HFFc6 (cell line): ENCODE data around the gene DENND1C. TPM values are rescaled to one million over a fixed set of nuclear protein-coding genes. Genes with fewer than 3 reads are reported as not detected.

Experiments
- DNase-seq: peaks from one replicate; pipeline ENCODE4 v3.0.0-alpha.2; 2018
- H3K27ac Mint-ChIP-seq: 2 replicates; pipeline ENCODE4 v1.8.0; 2020; ENCODE audit warnings: mild to moderate bottlenecking, mixed read lengths
- H3K27me3 Mint-ChIP-seq: 2 replicates; pipeline ENCODE4 v1.8.0; 2021; ENCODE audit warnings: mild to moderate bottlenecking, moderate library complexity, mixed read lengths; ENCODE audit not compliant: insufficient read depth
- H3K36me3 Mint-ChIP-seq: 2 replicates; pipeline ENCODE4 v1.8.0; 2021; ENCODE audit warnings: low read depth, mixed read lengths
- H3K4me1 Mint-ChIP-seq: 2 replicates; pipeline ENCODE4 v1.8.0; 2020; ENCODE audit warnings: low read depth, mixed read lengths
- H3K4me3 Mint-ChIP-seq: 2 replicates; pipeline ENCODE4 v1.8.0; 2020; ENCODE audit warnings: mild to moderate bottlenecking, moderate library complexity, mixed read lengths
- H3K9me3 Mint-ChIP-seq: 2 replicates; pipeline ENCODE4 v1.8.0; 2020; ENCODE audit warnings: mild to moderate bottlenecking, mixed read lengths
- total RNA-seq, 6 experiments: library from RNA; stranded (reverse); fragmentation: NEBNext Ultra II Directional; extraction: Animal tissue kit (Norgen Biotek cat#: 25700); gene quantifications; 2 replicates in 1 of 6; 3 replicates in 5 of 6; pipeline ENCODE4 v1.2.3, GENCODE V29; 2021
- TF ChIP-seq, protein P1 (sequence below): fragments of 200-600 bp; sonication (generic); IDR thresholded peaks from 2 replicates; pipeline ENCODE4 v1.5.0; 2021; ENCODE audit warnings: antibody characterized with exemption, mild to moderate bottlenecking

The DENND1C gene
- total RNA-seq, 6 experiments from 2014 or later, result not detected

DNA sequence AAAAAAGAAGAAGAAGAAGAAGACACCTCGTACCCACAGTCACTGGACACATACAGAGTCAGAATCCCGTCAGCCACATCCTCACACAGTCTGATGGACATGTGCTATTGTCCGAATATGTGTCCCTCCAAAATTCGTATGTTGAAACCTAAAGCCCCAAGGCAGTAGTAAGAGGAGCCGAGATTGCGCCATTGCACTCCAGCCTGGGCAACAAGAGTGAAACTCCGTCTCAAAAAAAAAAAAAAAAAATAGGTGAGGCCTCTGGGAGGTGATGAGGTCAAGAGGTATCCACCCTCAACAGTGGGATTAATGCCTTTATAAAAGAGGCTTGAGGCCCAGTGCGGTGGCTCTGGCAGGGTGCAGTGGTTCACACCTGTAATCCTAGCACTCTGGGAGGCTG is 2.6 kb upstream of the DENND1C start:
- Mint-ChIP-seq H3K4me3 (no peak overlapping the region), H3K27me3 (peaks cover 19% of the 10 kb centered on the region), H3K4me1 (no peaks in the 10 kb centered on the region), H3K27ac (no peak overlapping the region), H3K9me3 (no peaks in the 10 kb centered on the region), H3K36me3 (no peaks in the 10 kb centered on the region)
- TF ChIP-seq, protein P1, sequence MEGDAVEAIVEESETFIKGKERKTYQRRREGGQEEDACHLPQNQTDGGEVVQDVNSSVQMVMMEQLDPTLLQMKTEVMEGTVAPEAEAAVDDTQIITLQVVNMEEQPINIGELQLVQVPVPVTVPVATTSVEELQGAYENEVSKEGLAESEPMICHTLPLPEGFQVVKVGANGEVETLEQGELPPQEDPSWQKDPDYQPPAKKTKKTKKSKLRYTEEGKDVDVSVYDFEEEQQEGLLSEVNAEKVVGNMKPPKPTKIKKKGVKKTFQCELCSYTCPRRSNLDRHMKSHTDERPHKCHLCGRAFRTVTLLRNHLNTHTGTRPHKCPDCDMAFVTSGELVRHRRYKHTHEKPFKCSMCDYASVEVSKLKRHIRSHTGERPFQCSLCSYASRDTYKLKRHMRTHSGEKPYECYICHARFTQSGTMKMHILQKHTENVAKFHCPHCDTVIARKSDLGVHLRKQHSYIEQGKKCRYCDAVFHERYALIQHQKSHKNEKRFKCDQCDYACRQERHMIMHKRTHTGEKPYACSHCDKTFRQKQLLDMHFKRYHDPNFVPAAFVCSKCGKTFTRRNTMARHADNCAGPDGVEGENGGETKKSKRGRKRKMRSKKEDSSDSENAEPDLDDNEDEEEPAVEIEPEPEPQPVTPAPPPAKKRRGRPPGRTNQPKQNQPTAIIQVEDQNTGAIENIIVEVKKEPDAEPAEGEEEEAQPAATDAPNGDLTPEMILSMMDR, result no peak
- no peak for DNase-seq

DNA sequence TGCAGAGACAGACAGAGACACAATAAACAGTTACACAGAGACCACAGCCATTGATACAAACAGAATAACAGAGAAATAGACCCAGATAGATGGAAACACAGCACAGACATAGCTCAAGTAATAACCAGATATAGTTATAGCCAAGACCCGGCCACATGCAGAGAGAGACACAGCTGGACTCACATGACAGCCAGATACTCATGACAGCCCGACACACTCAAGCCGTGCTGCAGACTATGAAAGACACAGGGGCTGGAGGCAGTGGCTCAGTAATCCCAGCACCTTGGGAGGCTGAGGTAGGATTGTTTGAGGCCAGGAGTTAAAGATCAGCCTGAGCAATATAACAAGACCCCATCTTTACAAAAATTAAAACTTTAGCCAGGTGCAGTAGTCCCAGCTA is 1.6 kb upstream of the DENND1C start:
- Mint-ChIP-seq H3K9me3 (no peaks in the 10 kb centered on the region), H3K4me3 (no peak overlapping the region), H3K27me3 (peaks cover 17% of the 10 kb centered on the region), H3K4me1 (no peaks in the 10 kb centered on the region), H3K27ac (no peak overlapping the region), H3K36me3 (no peaks in the 10 kb centered on the region)
- TF ChIP-seq, protein P1, result no peak
- DNase-seq, result no peak

DNA sequence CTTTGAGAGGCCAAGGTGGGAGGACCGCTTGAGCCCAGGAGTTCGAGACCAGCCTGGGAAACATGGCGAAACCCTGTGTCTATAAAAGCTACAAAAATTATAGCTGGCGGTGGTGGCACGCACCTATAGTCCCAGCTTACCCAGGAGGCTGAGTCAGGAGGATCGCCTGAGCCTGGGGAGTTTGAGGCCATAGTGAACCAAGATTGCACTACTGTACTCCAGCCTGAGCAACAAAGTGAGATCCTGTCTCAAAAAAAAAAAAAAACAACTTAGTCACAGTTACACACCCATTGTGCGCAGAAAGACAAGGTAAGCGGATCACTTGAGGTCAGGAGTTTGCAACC is 728 bp upstream of the DENND1C start:
- no peak for DNase-seq
- no peaks in the 10 kb centered on the region for H3K9me3 Mint-ChIP-seq
- TF ChIP-seq, protein P1, result no peak
- no peaks in the 10 kb centered on the region for H3K36me3 Mint-ChIP-seq
- H3K4me3 Mint-ChIP-seq, result no peak overlapping the region
- H3K27ac Mint-ChIP-seq, result no peak overlapping the region
- no peaks in the 10 kb centered on the region for H3K4me1 Mint-ChIP-seq
- peaks cover 17% of the 10 kb centered on the region for H3K27me3 Mint-ChIP-seq

DNA sequence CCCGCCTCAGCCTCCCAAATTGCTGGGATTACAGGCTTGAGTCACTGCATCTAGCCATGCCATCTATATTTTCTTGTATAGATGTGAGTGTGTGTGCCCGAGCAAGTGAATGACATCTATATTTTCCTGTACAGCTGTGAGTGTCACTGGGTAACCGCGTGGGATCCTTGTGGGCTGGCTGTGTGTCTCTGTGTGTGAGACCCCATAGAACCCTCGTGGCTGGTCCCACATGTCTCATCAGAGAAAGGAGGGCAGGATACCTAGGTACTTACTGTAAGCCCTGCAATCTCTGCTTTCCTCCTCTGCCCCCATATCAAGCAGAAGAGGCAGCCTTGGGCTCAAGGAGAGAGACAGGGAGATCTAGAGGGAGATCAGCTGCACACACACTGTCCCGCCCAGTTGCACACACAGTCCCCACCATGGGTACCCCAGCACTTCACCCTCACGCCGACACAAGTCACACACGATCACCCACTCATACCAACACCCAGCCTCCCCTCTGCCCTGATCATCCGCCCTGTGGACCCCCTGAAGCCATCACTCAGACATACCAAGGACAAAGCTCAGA is 655 bp downstream of the DENND1C start:
- no peaks in the 10 kb centered on the region for H3K4me1 Mint-ChIP-seq
- TF ChIP-seq, protein P1, result no peak
- no peaks in the 10 kb centered on the region for H3K36me3 Mint-ChIP-seq
- H3K27ac Mint-ChIP-seq, result no peak overlapping the region
- no peak for DNase-seq
- no peaks in the 10 kb centered on the region for H3K9me3 Mint-ChIP-seq
- H3K27me3 Mint-ChIP-seq, result peaks cover 21% of the 10 kb centered on the region
- no peak overlapping the region for H3K4me3 Mint-ChIP-seq

DNA sequence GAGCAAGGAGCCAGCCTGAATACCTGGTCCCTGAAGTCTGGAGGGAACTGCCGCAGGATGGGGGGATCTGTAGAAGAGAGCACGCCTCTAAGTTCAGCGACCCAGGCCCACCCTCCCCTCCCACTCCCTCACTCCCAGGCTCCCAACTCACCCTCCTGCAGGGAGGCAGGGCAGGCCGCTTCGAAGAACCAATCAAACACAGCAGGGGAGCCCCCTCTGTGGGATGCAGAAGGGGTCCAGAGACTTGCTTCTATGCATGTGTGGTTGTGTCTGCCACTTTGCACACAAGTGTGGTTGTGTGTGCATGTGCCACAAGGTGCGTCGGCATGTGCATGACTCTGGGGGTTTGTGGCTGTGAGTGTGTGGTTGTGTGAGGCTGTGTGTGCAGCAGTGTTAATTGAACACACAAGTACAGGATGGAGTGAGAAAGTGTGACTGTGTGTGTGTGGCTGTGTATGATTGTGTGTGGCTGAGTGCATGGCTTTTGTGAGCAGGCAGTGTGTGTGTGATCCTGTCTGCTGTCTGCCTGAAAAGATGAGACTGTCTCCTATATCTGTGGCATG is 1.7 kb downstream of the DENND1C start:
- Mint-ChIP-seq H3K36me3 (no peaks in the 10 kb centered on the region), H3K9me3 (no peaks in the 10 kb centered on the region)

More for the DNA sequence above, 1.7 kb downstream of the DENND1C start:
- Mint-ChIP-seq H3K4me1 (no peaks in the 10 kb centered on the region), H3K27ac (no peak overlapping the region), H3K27me3 (peaks cover 21% of the 10 kb centered on the region), H3K4me3 (no peak overlapping the region)
- DNase-seq, result no peak
- TF ChIP-seq, protein P1, result no peak
